WTC11 (cell line): ENCODE results near the gene GALP.

ENCODE experiments used
- FOXK1 ChIP-seq: sonication (generic); formaldehyde crosslinking; IDR thresholded peaks from 2 replicates; pipeline ENCODE4 v1.8.0; 2022; ENCODE audit warnings: mild to moderate bottlenecking, moderate library complexity, missing genetic modification reagents
- FOXP1 ChIP-seq: sonication (generic); formaldehyde crosslinking; IDR thresholded peaks from 2 replicates; pipeline ENCODE4 v1.8.0; 2022; ENCODE audit warnings: missing genetic modification reagents, mild to moderate bottlenecking, moderate library complexity, borderline replicate concordance
- MXD4 ChIP-seq: fragments of 250-450 bp; sonication (Bioruptor Pico); IDR thresholded peaks from 2 replicates; pipeline ENCODE4 v1.8.0; 2021; ENCODE audit warnings: mild to moderate bottlenecking, moderate library complexity, borderline replicate concordance
- SMAD3 ChIP-seq: sonication (generic); formaldehyde crosslinking; IDR thresholded peaks from 2 replicates; pipeline ENCODE4 v1.8.0; 2022; ENCODE audit warnings: missing genetic modification reagents, mild to moderate bottlenecking, borderline replicate concordance
- TEAD1 ChIP-seq: sonication (generic); formaldehyde crosslinking; IDR thresholded peaks from 2 replicates; pipeline ENCODE4 v1.8.0; 2022; ENCODE audit warnings: mild to moderate bottlenecking, missing genetic modification reagents
- TEAD4 ChIP-seq: sonication (generic); formaldehyde crosslinking; IDR thresholded peaks from 2 replicates; pipeline ENCODE4 v1.8.0; 2022; ENCODE audit warnings: mild to moderate bottlenecking, missing genetic modification reagents
- ZNF423 ChIP-seq: fragments of 250-450 bp; sonication (Bioruptor Pico); IDR thresholded peaks from 2 replicates; pipeline ENCODE4 v2.1.2; 2022; ENCODE audit warnings: mild to moderate bottlenecking, moderate library complexity
- TF ChIP-seq, protein P1 (sequence below): fragments of 200-600 bp; IDR thresholded peaks from 2 replicates; pipeline ENCODE4 v1.8.0; 2022; ENCODE audit warnings: antibody characterized with exemption
- TF ChIP-seq, protein P2 (sequence below): sonication (generic); formaldehyde crosslinking; IDR thresholded peaks from 2 replicates; pipeline ENCODE4 v1.8.1; 2022; ENCODE audit warnings: low read depth, mild to moderate bottlenecking, moderate library complexity, missing genetic modification reagents, borderline replicate concordance
- TF ChIP-seq, protein P3 (sequence below): sonication (generic); formaldehyde crosslinking; conservative IDR thresholded peaks from 2 replicates; pipeline ENCODE4 v1.8.1; 2022; ENCODE audit warnings: mild to moderate bottlenecking, missing genetic modification reagents
- TF ChIP-seq, protein P4 (sequence below): sonication (generic); formaldehyde crosslinking; IDR thresholded peaks from 2 replicates; pipeline ENCODE4 v1.8.1; 2022; ENCODE audit warnings: low read depth, missing genetic modification reagents, borderline replicate concordance
- TF ChIP-seq, protein P5 (sequence below): sonication (generic); formaldehyde crosslinking; IDR thresholded peaks from 2 replicates; pipeline ENCODE4 v1.8.1; 2023; ENCODE audit warnings: mild to moderate bottlenecking, missing genetic modification reagents, borderline replicate concordance
- TF ChIP-seq, protein P6 (sequence below): fragments of 250-450 bp; sonication (Bioruptor Pico); IDR thresholded peaks from 2 replicates; pipeline ENCODE4 v1.9.0; 2021; ENCODE audit warnings: mild to moderate bottlenecking, borderline replicate concordance
- TF ChIP-seq, protein P7 (sequence below): sonication (generic); formaldehyde crosslinking; IDR thresholded peaks from 2 replicates; pipeline ENCODE4 v1.8.0; 2022; ENCODE audit warnings: mild to moderate bottlenecking, missing genetic modification reagents

DNA sequence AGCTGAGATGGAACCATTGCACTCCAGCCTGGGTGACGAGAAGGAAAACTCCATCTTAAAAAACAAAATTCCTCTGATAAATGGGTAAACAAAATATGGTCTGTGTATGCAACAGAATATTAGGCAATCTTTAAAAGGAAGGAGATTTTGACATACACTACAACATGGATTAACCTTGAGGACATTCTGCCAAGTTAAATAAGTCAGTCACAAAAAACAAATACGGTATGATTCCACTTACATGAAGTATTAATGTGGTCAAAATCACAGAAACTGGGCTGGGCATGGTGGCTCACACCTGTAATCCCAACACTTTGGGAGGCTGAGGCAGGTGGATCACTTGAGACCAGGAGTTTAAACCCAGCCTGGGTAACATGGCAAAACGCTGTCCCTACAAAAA, 37.7 kb upstream of the GALP start:
- TF ChIP-seq, protein P1, sequence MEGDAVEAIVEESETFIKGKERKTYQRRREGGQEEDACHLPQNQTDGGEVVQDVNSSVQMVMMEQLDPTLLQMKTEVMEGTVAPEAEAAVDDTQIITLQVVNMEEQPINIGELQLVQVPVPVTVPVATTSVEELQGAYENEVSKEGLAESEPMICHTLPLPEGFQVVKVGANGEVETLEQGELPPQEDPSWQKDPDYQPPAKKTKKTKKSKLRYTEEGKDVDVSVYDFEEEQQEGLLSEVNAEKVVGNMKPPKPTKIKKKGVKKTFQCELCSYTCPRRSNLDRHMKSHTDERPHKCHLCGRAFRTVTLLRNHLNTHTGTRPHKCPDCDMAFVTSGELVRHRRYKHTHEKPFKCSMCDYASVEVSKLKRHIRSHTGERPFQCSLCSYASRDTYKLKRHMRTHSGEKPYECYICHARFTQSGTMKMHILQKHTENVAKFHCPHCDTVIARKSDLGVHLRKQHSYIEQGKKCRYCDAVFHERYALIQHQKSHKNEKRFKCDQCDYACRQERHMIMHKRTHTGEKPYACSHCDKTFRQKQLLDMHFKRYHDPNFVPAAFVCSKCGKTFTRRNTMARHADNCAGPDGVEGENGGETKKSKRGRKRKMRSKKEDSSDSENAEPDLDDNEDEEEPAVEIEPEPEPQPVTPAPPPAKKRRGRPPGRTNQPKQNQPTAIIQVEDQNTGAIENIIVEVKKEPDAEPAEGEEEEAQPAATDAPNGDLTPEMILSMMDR = no peak
- TF ChIP-seq, protein P2, sequence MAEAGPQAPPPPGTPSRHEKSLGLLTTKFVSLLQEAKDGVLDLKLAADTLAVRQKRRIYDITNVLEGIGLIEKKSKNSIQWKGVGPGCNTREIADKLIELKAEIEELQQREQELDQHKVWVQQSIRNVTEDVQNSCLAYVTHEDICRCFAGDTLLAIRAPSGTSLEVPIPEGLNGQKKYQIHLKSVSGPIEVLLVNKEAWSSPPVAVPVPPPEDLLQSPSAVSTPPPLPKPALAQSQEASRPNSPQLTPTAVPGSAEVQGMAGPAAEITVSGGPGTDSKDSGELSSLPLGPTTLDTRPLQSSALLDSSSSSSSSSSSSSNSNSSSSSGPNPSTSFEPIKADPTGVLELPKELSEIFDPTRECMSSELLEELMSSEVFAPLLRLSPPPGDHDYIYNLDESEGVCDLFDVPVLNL (CRISPR knock-in tag) = no peak
- TF ChIP-seq TEAD1 (no peak), SMAD3 (CRISPR knock-in tag) (no peak), MXD4 (CRISPR knock-in tag) (no peak), FOXP1 (CRISPR knock-in tag) (no peak), TEAD4 (no peak), FOXK1 (CRISPR knock-in tag) (no peak), ZNF423 (no peak)
- TF ChIP-seq, protein P3, sequence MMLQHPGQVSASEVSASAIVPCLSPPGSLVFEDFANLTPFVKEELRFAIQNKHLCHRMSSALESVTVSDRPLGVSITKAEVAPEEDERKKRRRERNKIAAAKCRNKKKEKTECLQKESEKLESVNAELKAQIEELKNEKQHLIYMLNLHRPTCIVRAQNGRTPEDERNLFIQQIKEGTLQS = no peak
- TF ChIP-seq, protein P4, sequence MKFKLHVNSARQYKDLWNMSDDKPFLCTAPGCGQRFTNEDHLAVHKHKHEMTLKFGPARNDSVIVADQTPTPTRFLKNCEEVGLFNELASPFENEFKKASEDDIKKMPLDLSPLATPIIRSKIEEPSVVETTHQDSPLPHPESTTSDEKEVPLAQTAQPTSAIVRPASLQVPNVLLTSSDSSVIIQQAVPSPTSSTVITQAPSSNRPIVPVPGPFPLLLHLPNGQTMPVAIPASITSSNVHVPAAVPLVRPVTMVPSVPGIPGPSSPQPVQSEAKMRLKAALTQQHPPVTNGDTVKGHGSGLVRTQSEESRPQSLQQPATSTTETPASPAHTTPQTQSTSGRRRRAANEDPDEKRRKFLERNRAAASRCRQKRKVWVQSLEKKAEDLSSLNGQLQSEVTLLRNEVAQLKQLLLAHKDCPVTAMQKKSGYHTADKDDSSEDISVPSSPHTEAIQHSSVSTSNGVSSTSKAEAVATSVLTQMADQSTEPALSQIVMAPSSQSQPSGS (CRISPR knock-in tag) = no peak
- TF ChIP-seq, protein P5, sequence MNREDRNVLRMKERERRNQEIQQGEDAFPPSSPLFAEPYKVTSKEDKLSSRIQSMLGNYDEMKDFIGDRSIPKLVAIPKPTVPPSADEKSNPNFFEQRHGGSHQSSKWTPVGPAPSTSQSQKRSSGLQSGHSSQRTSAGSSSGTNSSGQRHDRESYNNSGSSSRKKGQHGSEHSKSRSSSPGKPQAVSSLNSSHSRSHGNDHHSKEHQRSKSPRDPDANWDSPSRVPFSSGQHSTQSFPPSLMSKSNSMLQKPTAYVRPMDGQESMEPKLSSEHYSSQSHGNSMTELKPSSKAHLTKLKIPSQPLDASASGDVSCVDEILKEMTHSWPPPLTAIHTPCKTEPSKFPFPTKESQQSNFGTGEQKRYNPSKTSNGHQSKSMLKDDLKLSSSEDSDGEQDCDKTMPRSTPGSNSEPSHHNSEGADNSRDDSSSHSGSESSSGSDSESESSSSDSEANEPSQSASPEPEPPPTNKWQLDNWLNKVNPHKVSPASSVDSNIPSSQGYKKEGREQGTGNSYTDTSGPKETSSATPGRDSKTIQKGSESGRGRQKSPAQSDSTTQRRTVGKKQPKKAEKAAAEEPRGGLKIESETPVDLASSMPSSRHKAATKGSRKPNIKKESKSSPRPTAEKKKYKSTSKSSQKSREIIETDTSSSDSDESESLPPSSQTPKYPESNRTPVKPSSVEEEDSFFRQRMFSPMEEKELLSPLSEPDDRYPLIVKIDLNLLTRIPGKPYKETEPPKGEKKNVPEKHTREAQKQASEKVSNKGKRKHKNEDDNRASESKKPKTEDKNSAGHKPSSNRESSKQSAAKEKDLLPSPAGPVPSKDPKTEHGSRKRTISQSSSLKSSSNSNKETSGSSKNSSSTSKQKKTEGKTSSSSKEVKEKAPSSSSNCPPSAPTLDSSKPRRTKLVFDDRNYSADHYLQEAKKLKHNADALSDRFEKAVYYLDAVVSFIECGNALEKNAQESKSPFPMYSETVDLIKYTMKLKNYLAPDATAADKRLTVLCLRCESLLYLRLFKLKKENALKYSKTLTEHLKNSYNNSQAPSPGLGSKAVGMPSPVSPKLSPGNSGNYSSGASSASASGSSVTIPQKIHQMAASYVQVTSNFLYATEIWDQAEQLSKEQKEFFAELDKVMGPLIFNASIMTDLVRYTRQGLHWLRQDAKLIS (CRISPR knock-in tag) = no peak
- TF ChIP-seq, protein P6, sequence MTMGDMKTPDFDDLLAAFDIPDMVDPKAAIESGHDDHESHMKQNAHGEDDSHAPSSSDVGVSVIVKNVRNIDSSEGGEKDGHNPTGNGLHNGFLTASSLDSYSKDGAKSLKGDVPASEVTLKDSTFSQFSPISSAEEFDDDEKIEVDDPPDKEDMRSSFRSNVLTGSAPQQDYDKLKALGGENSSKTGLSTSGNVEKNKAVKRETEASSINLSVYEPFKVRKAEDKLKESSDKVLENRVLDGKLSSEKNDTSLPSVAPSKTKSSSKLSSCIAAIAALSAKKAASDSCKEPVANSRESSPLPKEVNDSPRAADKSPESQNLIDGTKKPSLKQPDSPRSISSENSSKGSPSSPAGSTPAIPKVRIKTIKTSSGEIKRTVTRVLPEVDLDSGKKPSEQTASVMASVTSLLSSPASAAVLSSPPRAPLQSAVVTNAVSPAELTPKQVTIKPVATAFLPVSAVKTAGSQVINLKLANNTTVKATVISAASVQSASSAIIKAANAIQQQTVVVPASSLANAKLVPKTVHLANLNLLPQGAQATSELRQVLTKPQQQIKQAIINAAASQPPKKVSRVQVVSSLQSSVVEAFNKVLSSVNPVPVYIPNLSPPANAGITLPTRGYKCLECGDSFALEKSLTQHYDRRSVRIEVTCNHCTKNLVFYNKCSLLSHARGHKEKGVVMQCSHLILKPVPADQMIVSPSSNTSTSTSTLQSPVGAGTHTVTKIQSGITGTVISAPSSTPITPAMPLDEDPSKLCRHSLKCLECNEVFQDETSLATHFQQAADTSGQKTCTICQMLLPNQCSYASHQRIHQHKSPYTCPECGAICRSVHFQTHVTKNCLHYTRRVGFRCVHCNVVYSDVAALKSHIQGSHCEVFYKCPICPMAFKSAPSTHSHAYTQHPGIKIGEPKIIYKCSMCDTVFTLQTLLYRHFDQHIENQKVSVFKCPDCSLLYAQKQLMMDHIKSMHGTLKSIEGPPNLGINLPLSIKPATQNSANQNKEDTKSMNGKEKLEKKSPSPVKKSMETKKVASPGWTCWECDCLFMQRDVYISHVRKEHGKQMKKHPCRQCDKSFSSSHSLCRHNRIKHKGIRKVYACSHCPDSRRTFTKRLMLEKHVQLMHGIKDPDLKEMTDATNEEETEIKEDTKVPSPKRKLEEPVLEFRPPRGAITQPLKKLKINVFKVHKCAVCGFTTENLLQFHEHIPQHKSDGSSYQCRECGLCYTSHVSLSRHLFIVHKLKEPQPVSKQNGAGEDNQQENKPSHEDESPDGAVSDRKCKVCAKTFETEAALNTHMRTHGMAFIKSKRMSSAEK (CRISPR knock-in tag) = no peak
- TF ChIP-seq, protein P7, sequence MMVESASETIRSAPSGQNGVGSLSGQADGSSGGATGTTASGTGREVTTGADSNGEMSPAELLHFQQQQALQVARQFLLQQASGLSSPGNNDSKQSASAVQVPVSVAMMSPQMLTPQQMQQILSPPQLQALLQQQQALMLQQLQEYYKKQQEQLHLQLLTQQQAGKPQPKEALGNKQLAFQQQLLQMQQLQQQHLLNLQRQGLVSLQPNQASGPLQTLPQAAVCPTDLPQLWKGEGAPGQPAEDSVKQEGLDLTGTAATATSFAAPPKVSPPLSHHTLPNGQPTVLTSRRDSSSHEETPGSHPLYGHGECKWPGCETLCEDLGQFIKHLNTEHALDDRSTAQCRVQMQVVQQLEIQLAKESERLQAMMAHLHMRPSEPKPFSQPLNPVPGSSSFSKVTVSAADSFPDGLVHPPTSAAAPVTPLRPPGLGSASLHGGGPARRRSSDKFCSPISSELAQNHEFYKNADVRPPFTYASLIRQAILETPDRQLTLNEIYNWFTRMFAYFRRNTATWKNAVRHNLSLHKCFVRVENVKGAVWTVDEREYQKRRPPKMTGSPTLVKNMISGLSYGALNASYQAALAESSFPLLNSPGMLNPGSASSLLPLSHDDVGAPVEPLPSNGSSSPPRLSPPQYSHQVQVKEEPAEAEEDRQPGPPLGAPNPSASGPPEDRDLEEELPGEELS (CRISPR knock-in tag) = no peak
